HCT116 (cell line): Measurements from ENCODE around the gene GREB1L. TPM values are rescaled to one million over a fixed set of nuclear protein-coding genes. Genes with fewer than 3 reads are reported as not detected.

Experiments used
- ATAC-seq: fragments of 200-7000 bp; cut with Tn5 transposase; 2 replicates; pipeline ENCODE4 v1.9.1; 2020; ENCODE audit warnings: mild to moderate bottlenecking, moderate library complexity
- BruUV-seq: library from RNA; stranded (reverse); fragments of 400-500 nt; replicated peaks from 2 replicates; lab custom pipeline; 2021; lab: Mats Ljungman, UMichigan
- CTCF ChIA-PET: fragments of 300-600 bp; sonication (Branson Sonifier 250); formaldehyde crosslinking; loops from one replicate; lab custom pipeline; 2021; ENCODE audit warnings: antibody characterized with exemption; lab: Charles Lee
- POLR2A ChIA-PET: fragments of 300-600, 350-600 bp; sonication (Branson Sonifier 250); formaldehyde crosslinking; loops from one replicate; lab custom pipeline; 2021; ENCODE audit warnings: antibody characterized with exemption; lab: Charles Lee
- RAD21 ChIA-PET, 2 experiments: fragments of 300-600 bp; sonication (Branson Sonifier 250); formaldehyde crosslinking; loops; one replicate each; lab custom pipeline; 2023; ENCODE audit warnings: low total read pairs in 2 of 2; ENCODE audit not compliant: uncharacterized antibody in 2 of 2, unreplicated experiment in 2 of 2, low non-redundant PET in 1 of 2; lab: Charles Lee
- DNase-seq: peaks from one replicate; pipeline ENCODE4 v3.0.0-alpha.2; 2010; ENCODE audit warnings: low read depth, low spot score
- H2AFZ ChIP-seq: fragments of 200-600 bp; shearing (Covaris generic), sonication (generic); 2 replicates; pipeline ENCODE4 v1.6.1; 2017; ENCODE audit warnings: low read depth, mixed run types, mixed read lengths, antibody characterized with exemption, low read length; ENCODE audit not compliant: poor library complexity, severe bottlenecking
- H3K27ac ChIP-seq: 2 replicates; pipeline ENCODE4 v1.5.1; 2012; ENCODE audit warnings: low read depth, low read length
- H3K27me3 ChIP-seq: fragments of 200-600 bp; sonication (generic); 2 replicates; pipeline ENCODE4 v1.6.1; 2016; ENCODE audit warnings: mixed run types, low read length, mixed read lengths; ENCODE audit not compliant: insufficient read depth
- H3K36me3 ChIP-seq, 2 experiments: fragments of 200-500 bp in 1 of 2; fragments of 200-600 bp in 1 of 2; sonication (Bioruptor generic) in 1 of 2; sonication (generic) in 1 of 2; 2 replicates each; pipeline versions ENCODE4 v1.5.1 to v1.6.1; 2014 to 2016; ENCODE audit warnings: low read length in 2 of 2, inconsistent platforms in 1 of 2, mixed read lengths in 1 of 2, mixed run types in 1 of 2; ENCODE audit not compliant: insufficient read depth in 2 of 2, control insufficient read depth in 1 of 2
- H3K4me1 ChIP-seq, 2 experiments: fragments of 200-600 bp in 1 of 2; sonication (generic) in 1 of 2; 2 replicates each; pipeline versions ENCODE4 v1.5.1 to v1.6.1; 2012 to 2017; ENCODE audit warnings: low read length in 2 of 2, inconsistent platforms in 1 of 2, mild to moderate bottlenecking in 1 of 2, mixed read lengths in 1 of 2, mixed run types in 1 of 2, moderate library complexity in 1 of 2; ENCODE audit not compliant: insufficient read depth in 2 of 2, control insufficient read depth in 1 of 2
- H3K4me2 ChIP-seq: fragments of 200-600 bp; sonication (generic); 2 replicates; pipeline ENCODE4 v1.6.1; 2017; ENCODE audit warnings: mixed run types, low read length, mixed read lengths
- H3K4me3 ChIP-seq, 2 experiments: fragments of 200-600 bp in 1 of 2; sonication (generic) in 1 of 2; replicated peaks in 1 of 2; 2 replicates each; pipeline ENCODE4 v1.5.1; 2011 to 2016; ENCODE audit warnings: low read length in 2 of 2, control low read depth in 1 of 2, low read depth in 1 of 2, mild to moderate bottlenecking in 1 of 2, mixed read lengths in 1 of 2, mixed run types in 1 of 2
- H3K79me2 ChIP-seq: fragments of 200-600 bp; sonication (generic); 2 replicates; pipeline ENCODE4 v1.6.1; 2017; ENCODE audit warnings: mild to moderate bottlenecking, mixed run types, low read length, moderate library complexity, mixed read lengths; ENCODE audit not compliant: insufficient read depth
- H3K9ac ChIP-seq: fragments of 200-600 bp; sonication (generic); 2 replicates; pipeline ENCODE4 v1.6.1; 2016; ENCODE audit warnings: low read length, mixed read lengths
- H3K9me2 ChIP-seq: fragments of 200-600 bp; sonication (generic), shearing (Covaris generic); 2 replicates; pipeline ENCODE4 v1.6.1; 2017; ENCODE audit warnings: mixed run types, mild to moderate bottlenecking, moderate library complexity; ENCODE audit not compliant: insufficient read depth
- H3K9me3 ChIP-seq, 2 experiments: fragments of 200-500 bp in 1 of 2; fragments of 200-600 bp in 1 of 2; sonication (Bioruptor generic) in 1 of 2; sonication (generic) in 1 of 2; 2 replicates each; pipeline ENCODE4 v1.6.1; 2014 to 2017; ENCODE audit warnings: low read length in 2 of 2, mixed read lengths in 2 of 2, inconsistent platforms in 1 of 2, low read depth in 1 of 2, mild to moderate bottlenecking in 1 of 2, mixed run types in 1 of 2, moderate library complexity in 1 of 2; ENCODE audit not compliant: control insufficient read depth in 1 of 2, insufficient read depth in 1 of 2
- H4K20me1 ChIP-seq: fragments of 200-600 bp; sonication (generic), shearing (Covaris generic); 2 replicates; pipeline ENCODE4 v1.6.1; 2017; ENCODE audit warnings: mixed run types, mild to moderate bottlenecking, moderate library complexity; ENCODE audit not compliant: insufficient read depth
- CEBPB ChIP-seq: IDR thresholded peaks from 2 replicates; pipeline ENCODE4 v1.6.1; 2012; ENCODE audit warnings: low read depth
- FOSL1 ChIP-seq: IDR thresholded peaks from 2 replicates; pipeline ENCODE4 v1.6.1; 2012; ENCODE audit warnings: low read depth
- RAD21 ChIP-seq: IDR thresholded peaks from 2 replicates; pipeline ENCODE4 v1.6.1; 2012; ENCODE audit warnings: low read depth, mild to moderate bottlenecking
- SRF ChIP-seq: IDR thresholded peaks from 2 replicates; pipeline ENCODE4 v1.6.1; 2012; ENCODE audit warnings: low read depth
- ZFX ChIP-seq: fragments of 450-650 bp; IDR thresholded peaks from 2 replicates; pipeline ENCODE4 v1.6.1; 2017
- ZNF274 ChIP-seq: fragments of 200-500 bp; sonication (Bioruptor generic); IDR thresholded peaks from 2 replicates; pipeline ENCODE4 v1.6.1; 2014; ENCODE audit warnings: mild to moderate bottlenecking, low read depth, low read length, inconsistent platforms
- intact Hi-C: fragments of 100-400 bp; cut with micrococcal nuclease; formaldehyde crosslinking; loops from 2 replicates; pipeline ENCODE4 v1.10.0; 2022
- total RNA-seq: library from RNA; stranded (reverse); gene quantifications from one replicate; pipeline ENCODE4 v1.2.1, GENCODE V29; 2021; ENCODE audit not compliant: unreplicated experiment
- TF ChIP-seq, protein P1 (sequence below): IDR thresholded peaks from 2 replicates; pipeline ENCODE4 v1.6.1; 2012
- TF ChIP-seq, protein P2 (sequence below): IDR thresholded peaks from 2 replicates; pipeline ENCODE4 v1.6.1; 2012; ENCODE audit warnings: low read depth
- TF ChIP-seq, protein P3 (sequence below), 3 experiments: fragments of 200-600 bp in 1 of 3; sonication (generic) in 1 of 3; IDR thresholded peaks in 2 of 3; conservative IDR thresholded peaks in 1 of 3; 2 replicates each; pipeline ENCODE4 v1.5.1; 2012 to 2017; ENCODE audit warnings: low read depth in 2 of 3, low read length in 2 of 3, antibody characterized with exemption in 1 of 3, borderline replicate concordance in 1 of 3, control low read depth in 1 of 3, mild to moderate bottlenecking in 1 of 3, mixed read lengths in 1 of 3, mixed run types in 1 of 3, moderate library complexity in 1 of 3; ENCODE audit not compliant: insufficient read depth in 1 of 3
- TF ChIP-seq, protein P4 (sequence below): IDR thresholded peaks from 2 replicates; pipeline ENCODE4 v1.6.1; 2011; ENCODE audit warnings: mild to moderate bottlenecking, low read length, moderate library complexity; ENCODE audit not compliant: insufficient replicate concordance; ENCODE audit errors: extremely low read depth

GREB1L gene
- total RNA-seq, 1 experiment from 2014 or later = 12.2 TPM

DNA sequence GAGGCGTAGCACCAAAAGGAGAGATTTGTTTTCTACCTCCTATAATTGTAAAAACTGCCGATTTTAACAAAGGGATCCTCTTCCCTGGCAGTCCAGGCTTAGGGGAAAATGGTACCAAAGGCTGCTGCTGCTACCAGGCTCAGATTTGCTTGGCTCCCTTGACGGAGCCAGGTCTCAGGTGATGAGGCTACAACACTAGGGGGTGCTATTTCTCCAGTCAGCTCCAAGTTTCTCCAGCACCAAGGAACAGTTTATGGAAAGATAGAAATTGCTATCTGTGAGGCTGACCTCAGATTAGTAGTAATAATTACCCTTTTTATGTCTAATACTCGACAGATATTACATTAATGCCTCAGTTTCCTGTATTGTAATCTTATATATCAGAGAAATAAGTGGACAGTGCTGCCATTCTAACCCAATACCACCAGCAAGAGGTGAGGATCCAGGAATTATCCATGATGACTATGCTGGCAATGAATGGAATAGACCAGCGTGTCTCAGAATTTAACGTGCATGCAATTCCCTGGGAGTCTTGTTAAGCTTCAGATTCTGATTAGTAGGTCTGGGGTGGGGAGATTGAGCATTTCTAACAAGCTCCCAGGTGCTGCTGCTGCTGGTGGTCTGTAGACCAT is 247.2 kb downstream of the GREB1L start:
- Histone ChIP-seq H4K20me1 (no peaks in the 10 kb centered on the region), H3K4me3 (no peak overlapping the region), H3K9me3 (no peaks in the 10 kb centered on the region), H2AFZ (no peak overlapping the region), H3K4me2 (no peak overlapping the region), H3K79me2 (no peaks in the 10 kb centered on the region), H3K9me2 (no peaks in the 10 kb centered on the region), H3K27me3 (no peaks in the 10 kb centered on the region)
- peak; percentile 40 for DNase-seq
- CTCF ChIA-PET = interaction anchor here (0.9 to 2.1 kb wide), 6 partner anchors 12 to 297 kb away, joined by 3 to 9 read pairs (median 4); partner anchors contain the start of gene ESCO1
- BruUV-seq = no TSS peak
- ATAC-seq = peak; percentile 94
- RAD21 ChIA-PET = no interaction called here
- TF ChIP-seq ZFX (no peak), ZNF274 (no peak), SRF (no peak), RAD21 (peak; percentile 82), CEBPB (no peak), FOSL1 (no peak)
- TF ChIP-seq, protein P1, sequence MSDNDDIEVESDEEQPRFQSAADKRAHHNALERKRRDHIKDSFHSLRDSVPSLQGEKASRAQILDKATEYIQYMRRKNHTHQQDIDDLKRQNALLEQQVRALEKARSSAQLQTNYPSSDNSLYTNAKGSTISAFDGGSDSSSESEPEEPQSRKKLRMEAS = no peak
- TF ChIP-seq, protein P2, sequence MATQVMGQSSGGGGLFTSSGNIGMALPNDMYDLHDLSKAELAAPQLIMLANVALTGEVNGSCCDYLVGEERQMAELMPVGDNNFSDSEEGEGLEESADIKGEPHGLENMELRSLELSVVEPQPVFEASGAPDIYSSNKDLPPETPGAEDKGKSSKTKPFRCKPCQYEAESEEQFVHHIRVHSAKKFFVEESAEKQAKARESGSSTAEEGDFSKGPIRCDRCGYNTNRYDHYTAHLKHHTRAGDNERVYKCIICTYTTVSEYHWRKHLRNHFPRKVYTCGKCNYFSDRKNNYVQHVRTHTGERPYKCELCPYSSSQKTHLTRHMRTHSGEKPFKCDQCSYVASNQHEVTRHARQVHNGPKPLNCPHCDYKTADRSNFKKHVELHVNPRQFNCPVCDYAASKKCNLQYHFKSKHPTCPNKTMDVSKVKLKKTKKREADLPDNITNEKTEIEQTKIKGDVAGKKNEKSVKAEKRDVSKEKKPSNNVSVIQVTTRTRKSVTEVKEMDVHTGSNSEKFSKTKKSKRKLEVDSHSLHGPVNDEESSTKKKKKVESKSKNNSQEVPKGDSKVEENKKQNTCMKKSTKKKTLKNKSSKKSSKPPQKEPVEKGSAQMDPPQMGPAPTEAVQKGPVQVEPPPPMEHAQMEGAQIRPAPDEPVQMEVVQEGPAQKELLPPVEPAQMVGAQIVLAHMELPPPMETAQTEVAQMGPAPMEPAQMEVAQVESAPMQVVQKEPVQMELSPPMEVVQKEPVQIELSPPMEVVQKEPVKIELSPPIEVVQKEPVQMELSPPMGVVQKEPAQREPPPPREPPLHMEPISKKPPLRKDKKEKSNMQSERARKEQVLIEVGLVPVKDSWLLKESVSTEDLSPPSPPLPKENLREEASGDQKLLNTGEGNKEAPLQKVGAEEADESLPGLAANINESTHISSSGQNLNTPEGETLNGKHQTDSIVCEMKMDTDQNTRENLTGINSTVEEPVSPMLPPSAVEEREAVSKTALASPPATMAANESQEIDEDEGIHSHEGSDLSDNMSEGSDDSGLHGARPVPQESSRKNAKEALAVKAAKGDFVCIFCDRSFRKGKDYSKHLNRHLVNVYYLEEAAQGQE = no peak
- TF ChIP-seq, protein P3, sequence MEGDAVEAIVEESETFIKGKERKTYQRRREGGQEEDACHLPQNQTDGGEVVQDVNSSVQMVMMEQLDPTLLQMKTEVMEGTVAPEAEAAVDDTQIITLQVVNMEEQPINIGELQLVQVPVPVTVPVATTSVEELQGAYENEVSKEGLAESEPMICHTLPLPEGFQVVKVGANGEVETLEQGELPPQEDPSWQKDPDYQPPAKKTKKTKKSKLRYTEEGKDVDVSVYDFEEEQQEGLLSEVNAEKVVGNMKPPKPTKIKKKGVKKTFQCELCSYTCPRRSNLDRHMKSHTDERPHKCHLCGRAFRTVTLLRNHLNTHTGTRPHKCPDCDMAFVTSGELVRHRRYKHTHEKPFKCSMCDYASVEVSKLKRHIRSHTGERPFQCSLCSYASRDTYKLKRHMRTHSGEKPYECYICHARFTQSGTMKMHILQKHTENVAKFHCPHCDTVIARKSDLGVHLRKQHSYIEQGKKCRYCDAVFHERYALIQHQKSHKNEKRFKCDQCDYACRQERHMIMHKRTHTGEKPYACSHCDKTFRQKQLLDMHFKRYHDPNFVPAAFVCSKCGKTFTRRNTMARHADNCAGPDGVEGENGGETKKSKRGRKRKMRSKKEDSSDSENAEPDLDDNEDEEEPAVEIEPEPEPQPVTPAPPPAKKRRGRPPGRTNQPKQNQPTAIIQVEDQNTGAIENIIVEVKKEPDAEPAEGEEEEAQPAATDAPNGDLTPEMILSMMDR (IDR thresholded peaks at IDR 0.05 in 2 of 3, conservative IDR thresholded peaks at IDR 0.05 in 1 of 3; ENCODE audit: borderline replicate concordance in 1 of 3, insufficient read depth in 1 of 3, low read depth in 2 of 3, low read length in 2 of 3) = peak; percentile 47 to 90 (median 80); a peak in 5 of 6 replicates
- TF ChIP-seq, protein P4, sequence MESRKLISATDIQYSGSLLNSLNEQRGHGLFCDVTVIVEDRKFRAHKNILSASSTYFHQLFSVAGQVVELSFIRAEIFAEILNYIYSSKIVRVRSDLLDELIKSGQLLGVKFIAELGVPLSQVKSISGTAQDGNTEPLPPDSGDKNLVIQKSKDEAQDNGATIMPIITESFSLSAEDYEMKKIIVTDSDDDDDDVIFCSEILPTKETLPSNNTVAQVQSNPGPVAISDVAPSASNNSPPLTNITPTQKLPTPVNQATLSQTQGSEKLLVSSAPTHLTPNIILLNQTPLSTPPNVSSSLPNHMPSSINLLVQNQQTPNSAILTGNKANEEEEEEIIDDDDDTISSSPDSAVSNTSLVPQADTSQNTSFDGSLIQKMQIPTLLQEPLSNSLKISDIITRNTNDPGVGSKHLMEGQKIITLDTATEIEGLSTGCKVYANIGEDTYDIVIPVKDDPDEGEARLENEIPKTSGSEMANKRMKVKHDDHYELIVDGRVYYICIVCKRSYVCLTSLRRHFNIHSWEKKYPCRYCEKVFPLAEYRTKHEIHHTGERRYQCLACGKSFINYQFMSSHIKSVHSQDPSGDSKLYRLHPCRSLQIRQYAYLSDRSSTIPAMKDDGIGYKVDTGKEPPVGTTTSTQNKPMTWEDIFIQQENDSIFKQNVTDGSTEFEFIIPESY = no peak
- TF ChIP-seq, all 23 proteins: peak for 2
- POLR2A ChIA-PET = no interaction called here
- Histone ChIP-seq H3K9ac (no peak overlapping the region), H3K27ac (no peak overlapping the region), H3K36me3 (no peaks in the 10 kb centered on the region), H3K4me1 (peaks cover 4 to 9% of the 10 kb centered on the region in 2 experiments; a peak in 3 of 4 replicates)
- intact Hi-C loops = loop anchor here (1.0 to 10.0 kb wide), 4 partner anchors 76 to 467 kb away; no protein-coding TSS in a partner anchor
